Fibroblast of lung (primary cell): ENCODE measurements around the gene ANKRA2. TPM values are rescaled to one million over a fixed set of nuclear protein-coding genes. Genes with fewer than 3 reads are reported as not detected.

Source experiments
- DNase-seq, 2 donors: peaks; one replicate each; pipeline versions ENCODE4 v3.0.0 to v3.0.0-alpha.2; 2010; ENCODE audit warnings: low read depth in 2 of 2
- H2AFZ ChIP-seq: 2 replicates; pipeline ENCODE4 v1.5.1; 2012; ENCODE audit warnings: low read length, control low read depth, inconsistent platforms
- H3K27ac ChIP-seq: 2 replicates; pipeline ENCODE4 v1.5.1; 2011; ENCODE audit warnings: low read length, control low read depth; ENCODE audit not compliant: insufficient read depth
- H3K27me3 ChIP-seq: 2 replicates; pipeline ENCODE4 v1.5.1; 2011; ENCODE audit warnings: mild to moderate bottlenecking, low read length; ENCODE audit not compliant: control insufficient read depth, insufficient read depth
- H3K36me3 ChIP-seq: 2 replicates; pipeline ENCODE4 v1.5.1; 2011; ENCODE audit warnings: low read length; ENCODE audit not compliant: control insufficient read depth, insufficient read depth
- H3K4me1 ChIP-seq: 2 replicates; pipeline ENCODE4 v1.5.1; 2011; ENCODE audit warnings: low read length; ENCODE audit not compliant: control insufficient read depth, insufficient read depth; ENCODE audit errors: extremely low read depth
- H3K4me2 ChIP-seq: 2 replicates; pipeline ENCODE4 v1.5.1; 2011; ENCODE audit warnings: low read length, control low read depth; ENCODE audit not compliant: insufficient read depth; ENCODE audit errors: extremely low read depth
- H3K4me3 ChIP-seq, 4 experiments: fragments of 200-600 bp in 1 of 4; sonication (generic) in 1 of 4; replicated peaks in 1 of 4; 2 replicates each; pipeline ENCODE4 v1.5.1; 2011 to 2016; ENCODE audit warnings: low read length in 4 of 4, low read depth in 3 of 4, mild to moderate bottlenecking in 3 of 4, control low read depth in 2 of 4, inconsistent platforms in 1 of 4, mixed read lengths in 1 of 4; ENCODE audit not compliant: insufficient read depth in 1 of 4; ENCODE audit errors: control extremely low read depth in 1 of 4
- H3K79me2 ChIP-seq: 2 replicates; pipeline ENCODE4 v1.5.1; 2012; ENCODE audit warnings: mild to moderate bottlenecking, low read length, inconsistent platforms; ENCODE audit not compliant: control insufficient read depth, insufficient read depth
- H3K9ac ChIP-seq: 2 replicates; pipeline ENCODE4 v1.5.1; 2011; ENCODE audit warnings: mild to moderate bottlenecking, low read length, control low read depth; ENCODE audit not compliant: insufficient read depth
- H3K9me3 ChIP-seq: 2 replicates; pipeline ENCODE4 v1.5.1; 2012; ENCODE audit warnings: low read depth, low read length; ENCODE audit not compliant: control insufficient read depth, insufficient read depth
- H4K20me1 ChIP-seq: 2 replicates; pipeline ENCODE4 v1.5.1; 2011; ENCODE audit warnings: low read length; ENCODE audit not compliant: control insufficient read depth, insufficient read depth; ENCODE audit errors: extremely low read depth
- EZH2 ChIP-seq: IDR thresholded peaks from 2 replicates; pipeline ENCODE4 v1.5.1; 2012; ENCODE audit warnings: low read length, control low read depth, mild to moderate bottlenecking; ENCODE audit errors: missing control alignments
- polyA plus RNA-seq, 2 donors: library from polyadenylated mRNA; depleted of rRNA in 1 of 2; stranded (reverse) in 1 of 2; unstranded in 1 of 2; fragments of >200 nt; gene quantifications; 2 replicates each; pipeline ENCODE4 v1.2.1, GENCODE V29; 2011 to 2012; ENCODE audit warnings: missing spikeins in 1 of 2
- total RNA-seq: library from RNA; depleted of rRNA; stranded (reverse); fragments of >200 nt; gene quantifications from 2 replicates; pipeline ENCODE4 v1.2.1, GENCODE V29; 2014
- TF ChIP-seq, protein P1 (sequence below), 2 donors: IDR thresholded peaks in 1 of 2; conservative IDR thresholded peaks in 1 of 2; 1 replicate in 1 of 2; 2 replicates in 1 of 2; pipeline ENCODE4 v1.5.1; 2011 to 2012; ENCODE audit warnings: low read length in 2 of 2, control low read depth in 1 of 2, inconsistent platforms in 1 of 2, low read depth in 1 of 2, mild to moderate bottlenecking in 1 of 2

ANKRA2 gene
- total and polyA plus RNA-seq, 2 donors (not counting 1 experiment from before 2014, with no cell fraction given) = 15.0 to 29.7 TPM

DNA sequence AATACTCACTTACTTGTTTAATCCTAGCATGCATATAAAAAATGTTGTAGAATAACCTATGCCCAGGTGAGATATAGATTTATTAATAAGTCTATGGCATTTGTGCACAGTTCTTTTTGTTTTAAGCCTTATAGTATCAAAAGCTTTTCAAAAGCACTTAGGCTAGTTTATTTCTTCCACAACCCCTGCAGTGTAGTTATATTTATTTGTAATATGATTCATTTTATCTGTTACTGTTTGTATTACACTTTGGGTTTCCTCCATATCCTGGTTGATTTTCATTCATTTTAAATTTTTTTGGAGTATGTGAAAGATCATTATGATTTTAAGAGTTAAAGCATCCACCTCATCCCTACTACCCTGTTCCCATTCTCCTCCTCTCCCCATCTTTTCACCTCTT is 41.8 kb upstream of the ANKRA2 start:
- DNase-seq = no peak
- H3K27ac ChIP-seq = no peak overlapping the region
- TF ChIP-seq EZH2 = no peak
- TF ChIP-seq, protein P1, sequence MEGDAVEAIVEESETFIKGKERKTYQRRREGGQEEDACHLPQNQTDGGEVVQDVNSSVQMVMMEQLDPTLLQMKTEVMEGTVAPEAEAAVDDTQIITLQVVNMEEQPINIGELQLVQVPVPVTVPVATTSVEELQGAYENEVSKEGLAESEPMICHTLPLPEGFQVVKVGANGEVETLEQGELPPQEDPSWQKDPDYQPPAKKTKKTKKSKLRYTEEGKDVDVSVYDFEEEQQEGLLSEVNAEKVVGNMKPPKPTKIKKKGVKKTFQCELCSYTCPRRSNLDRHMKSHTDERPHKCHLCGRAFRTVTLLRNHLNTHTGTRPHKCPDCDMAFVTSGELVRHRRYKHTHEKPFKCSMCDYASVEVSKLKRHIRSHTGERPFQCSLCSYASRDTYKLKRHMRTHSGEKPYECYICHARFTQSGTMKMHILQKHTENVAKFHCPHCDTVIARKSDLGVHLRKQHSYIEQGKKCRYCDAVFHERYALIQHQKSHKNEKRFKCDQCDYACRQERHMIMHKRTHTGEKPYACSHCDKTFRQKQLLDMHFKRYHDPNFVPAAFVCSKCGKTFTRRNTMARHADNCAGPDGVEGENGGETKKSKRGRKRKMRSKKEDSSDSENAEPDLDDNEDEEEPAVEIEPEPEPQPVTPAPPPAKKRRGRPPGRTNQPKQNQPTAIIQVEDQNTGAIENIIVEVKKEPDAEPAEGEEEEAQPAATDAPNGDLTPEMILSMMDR (conservative IDR thresholded peaks at IDR 0.05 in 1 of 2, IDR thresholded peaks at IDR 0.05 in 1 of 2; ENCODE audit: low read depth in 1 of 2, low read length in 2 of 2) = no peak
- H3K36me3 ChIP-seq = no peaks in the 10 kb centered on the region
- H3K4me3 ChIP-seq = no peak overlapping the region
- H3K4me2 ChIP-seq = no peak overlapping the region
- H3K9ac ChIP-seq = no peak overlapping the region
- H3K4me1 ChIP-seq = peaks cover 8% of the 10 kb centered on the region
- H3K27me3 ChIP-seq = no peaks in the 10 kb centered on the region
- no peaks in the 10 kb centered on the region for H4K20me1 ChIP-seq
- H3K9me3 ChIP-seq = no peaks in the 10 kb centered on the region
- H3K79me2 ChIP-seq = no peaks in the 10 kb centered on the region
- no peak overlapping the region for H2AFZ ChIP-seq

DNA sequence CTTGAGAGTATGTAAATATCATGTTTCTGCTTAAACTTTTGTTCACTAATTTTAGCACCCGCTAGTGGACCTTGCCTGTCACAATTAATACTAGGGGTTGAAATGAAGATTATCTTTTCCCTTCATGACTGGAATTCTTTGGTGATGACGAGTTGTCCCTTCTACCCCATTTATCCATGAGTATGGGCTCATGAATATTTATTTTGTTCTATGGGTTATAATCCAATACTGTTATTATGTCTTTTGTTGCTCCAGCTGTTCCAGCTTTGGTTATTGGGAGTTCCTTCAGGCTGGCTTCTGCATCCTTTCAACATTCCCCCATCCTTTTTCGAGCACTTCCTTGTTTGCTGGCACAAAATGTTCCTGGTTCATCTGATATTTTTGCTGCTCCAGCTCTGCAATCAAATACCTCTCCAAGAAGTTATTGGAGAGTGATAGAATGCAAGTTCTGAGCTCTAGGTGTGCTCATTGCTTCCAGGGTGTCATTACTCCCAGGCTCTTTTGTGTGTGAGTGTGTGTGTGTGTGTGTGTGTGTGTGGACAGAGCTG is 40.8 kb upstream of the ANKRA2 start:
- Histone ChIP-seq H3K27ac (no peak overlapping the region), H3K4me2 (no peak overlapping the region)
- peak in 1 of 2 donors; percentile 35 for DNase-seq

DNA sequence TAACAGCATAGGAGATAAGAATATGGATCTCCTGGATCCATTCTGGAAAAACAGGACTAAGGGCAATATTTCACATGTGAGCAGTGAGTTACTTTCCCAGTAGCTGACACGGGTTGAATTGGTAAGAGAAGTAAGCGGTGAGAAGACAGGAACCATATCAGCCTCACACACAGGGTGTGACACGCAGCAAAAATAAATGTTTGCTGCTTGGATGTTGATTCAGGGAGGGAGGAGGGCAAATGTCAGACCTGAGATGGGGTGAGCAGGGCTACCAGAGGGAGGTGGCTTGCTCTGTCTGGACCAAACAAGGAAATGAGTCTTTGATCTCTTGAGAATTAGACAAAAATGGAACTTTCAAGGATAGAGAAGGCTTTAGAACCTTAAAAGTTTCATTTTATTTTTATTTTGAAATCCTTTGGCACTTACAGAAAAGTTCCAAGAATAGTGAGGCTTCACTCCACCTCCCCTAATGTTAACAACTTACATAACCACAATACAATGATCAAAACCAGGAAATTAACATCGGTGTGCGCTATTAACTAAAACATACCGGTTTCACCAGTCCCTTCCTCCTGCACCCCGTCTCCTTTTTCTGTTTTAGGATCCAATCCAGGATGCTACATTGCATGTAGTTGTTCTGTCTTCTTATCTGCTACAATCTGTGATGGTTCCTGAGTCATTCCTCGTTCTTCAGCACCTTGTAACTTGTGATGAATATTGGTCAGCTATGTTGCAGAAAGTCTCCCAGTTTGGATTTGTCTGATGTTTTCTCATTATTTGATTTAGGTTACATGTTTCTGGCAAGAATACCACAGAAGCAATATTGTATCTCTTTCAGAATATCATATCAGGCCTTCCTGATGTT is 40.0 kb upstream of the ANKRA2 start:
- no peak overlapping the region for H3K27ac ChIP-seq
- TF ChIP-seq EZH2 = no peak
- TF ChIP-seq, protein P1 (conservative IDR thresholded peaks at IDR 0.05 in 1 of 2, IDR thresholded peaks at IDR 0.05 in 1 of 2; ENCODE audit: low read depth in 1 of 2, low read length in 2 of 2) = no peak
- peak in 1 of 2 donors; percentile 54 for DNase-seq
- H3K79me2 ChIP-seq = no peaks in the 10 kb centered on the region
- H4K20me1 ChIP-seq = no peaks in the 10 kb centered on the region
- no peak overlapping the region for H3K4me3 ChIP-seq
- H3K4me2 ChIP-seq = no peak overlapping the region
- no peak overlapping the region for H3K9ac ChIP-seq
- no peak overlapping the region for H2AFZ ChIP-seq
- H3K9me3 ChIP-seq = no peaks in the 10 kb centered on the region
- no peaks in the 10 kb centered on the region for H3K27me3 ChIP-seq
- no peaks in the 10 kb centered on the region for H3K36me3 ChIP-seq
- H3K4me1 ChIP-seq = peaks cover 8% of the 10 kb centered on the region

More for the DNA sequence above, 40.8 kb upstream of the ANKRA2 start:
- TF ChIP-seq, protein P1 (conservative IDR thresholded peaks at IDR 0.05 in 1 of 2, IDR thresholded peaks at IDR 0.05 in 1 of 2; ENCODE audit: low read depth in 1 of 2, low read length in 2 of 2) = no peak
- TF ChIP-seq EZH2 = no peak
- Histone ChIP-seq H2AFZ (no peak overlapping the region), H4K20me1 (no peaks in the 10 kb centered on the region), H3K9ac (no peak overlapping the region), H3K36me3 (no peaks in the 10 kb centered on the region), H3K4me3 (no peak overlapping the region), H3K27me3 (no peaks in the 10 kb centered on the region), H3K4me1 (peaks cover 8% of the 10 kb centered on the region), H3K79me2 (no peaks in the 10 kb centered on the region), H3K9me3 (no peaks in the 10 kb centered on the region)
